ENCODE results near the gene MICA.
"Not testable (repeated sequence)": the region's sequence is repeated elsewhere in the genome, so short reads cannot be mapped to it uniquely, and the experiment has no call there.

GRCh38 chr6:31414148-31414770, 10.9 kb downstream of the MICA start:
- TF ChIP-seq ZNF214 (tag by site-specific recombination; IDR thresholded peaks at IDR 0.05; ENCODE audit: borderline replicate concordance); BCL11A (tag by site-specific recombination; IDR thresholded peaks at IDR 0.05; ENCODE audit: low read depth); ZFP37 (tag by site-specific recombination; IDR thresholded peaks at IDR 0.05); ZNF239 (tag by site-specific recombination; IDR thresholded peaks at IDR 0.05); CTCF (tag by site-specific recombination; IDR thresholded peaks at IDR 0.05); HOXD13 (CRISPR knock-in tag; IDR thresholded peaks at IDR 0.05; ENCODE audit: borderline replicate concordance); ZNF335 (tag by site-specific recombination; conservative IDR thresholded peaks at IDR 0.05): not testable (repeated sequence)
